GM19099 (cell line): ENCODE measurements around the gene VPS26B.

Experiments used
- POLR2A ChIP-seq: IDR thresholded peaks from 3 replicates; pipeline ENCODE4 v1.6.1; 2011; ENCODE audit warnings: low read depth; ENCODE audit not compliant: insufficient read length; ENCODE audit errors: extremely low read depth

Gene VPS26B

DNA sequence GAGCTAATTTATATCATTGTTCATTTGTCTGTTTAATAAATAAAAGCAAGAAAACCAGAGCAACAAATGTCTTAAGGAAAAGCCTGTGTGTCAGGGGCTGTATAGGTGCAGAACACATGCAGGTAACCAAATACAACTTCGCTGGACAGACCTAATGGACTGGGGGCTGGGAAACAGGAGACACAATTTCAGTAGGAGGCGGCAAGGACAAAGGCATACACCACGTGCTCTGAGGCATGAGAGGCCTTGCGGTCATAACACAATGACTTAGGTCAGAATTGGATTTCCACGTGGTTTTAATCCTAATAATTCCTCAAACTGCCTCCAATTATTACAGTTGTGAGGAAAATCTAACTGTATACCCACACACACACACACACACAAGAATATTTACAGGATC is 43.0 kb downstream of the VPS26B start:
- no peak for TF ChIP-seq POLR2A

GRCh38 chr11:134267966-134268365 is 43.5 kb downstream of the VPS26B start:
- TF ChIP-seq POLR2A, result no peak

- TF ChIP-seq POLR2A, result no peak
Measured at GRCh38 chr11:134270250-134270714, 45.8 kb downstream of the VPS26B start.

DNA sequence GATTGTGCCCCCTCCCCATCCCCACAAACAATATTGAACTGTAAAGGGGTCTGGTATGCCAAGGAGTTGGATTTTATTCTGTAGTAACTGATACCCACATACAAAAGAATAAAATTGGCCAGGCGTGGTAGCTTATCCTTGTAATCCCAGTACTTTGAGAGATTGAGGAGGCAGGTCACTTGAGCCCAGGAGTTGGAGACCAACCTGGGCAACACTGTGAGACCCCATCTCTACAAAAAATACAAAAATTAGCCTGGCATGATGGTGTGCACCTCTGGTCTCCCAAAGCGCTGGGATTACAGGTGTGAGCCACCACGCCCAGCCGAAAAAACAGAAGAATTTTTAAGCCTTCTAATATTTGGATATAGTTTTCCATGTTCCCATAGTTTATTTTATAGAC is 47.5 kb downstream of the VPS26B start:
- TF ChIP-seq POLR2A, result no peak

DNA sequence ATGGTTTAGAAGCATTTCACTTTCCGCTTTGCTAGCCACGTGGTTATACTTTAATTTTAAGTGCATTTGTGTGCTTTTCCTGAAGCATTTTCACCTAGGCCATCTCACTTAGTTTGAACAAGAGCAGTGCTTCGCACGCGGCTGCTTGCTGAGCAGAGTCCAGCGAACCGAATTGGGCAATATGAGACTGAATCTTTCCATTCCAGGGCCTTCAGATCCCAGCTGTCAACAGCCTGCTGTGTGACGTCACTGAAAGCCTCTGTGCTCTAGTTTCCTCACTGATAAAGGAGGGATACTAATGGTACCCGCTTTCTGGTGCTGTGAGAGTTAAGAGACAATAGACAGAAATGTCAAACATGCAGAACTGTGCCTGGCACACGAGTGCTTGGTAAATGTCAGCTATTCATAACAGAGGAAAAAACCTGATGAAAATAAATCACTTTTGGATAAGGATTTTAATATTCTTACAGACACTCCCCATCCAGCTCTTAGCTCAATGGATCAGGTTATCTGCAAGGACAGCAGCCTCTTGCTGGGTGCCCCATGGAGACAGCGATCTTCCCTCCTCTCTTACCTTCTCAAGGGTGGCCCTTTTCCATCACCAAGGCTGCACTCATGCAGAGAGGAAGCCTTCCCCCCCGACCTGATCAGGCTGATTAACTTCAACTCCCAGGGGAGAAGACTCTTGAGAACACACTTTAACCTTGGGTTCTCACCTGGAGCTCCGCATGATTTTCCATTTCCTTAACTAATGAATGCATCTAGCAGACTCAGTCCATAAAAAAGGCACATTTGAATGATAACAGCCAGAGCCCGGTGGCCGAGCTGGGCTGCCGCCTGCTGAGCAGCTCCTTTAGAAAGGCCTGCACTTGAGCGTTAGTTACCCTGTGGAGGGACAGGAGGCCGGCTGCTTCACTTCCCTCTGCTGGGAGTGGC is 48.2 kb downstream of the VPS26B start:
- TF ChIP-seq POLR2A, result no peak

DNA sequence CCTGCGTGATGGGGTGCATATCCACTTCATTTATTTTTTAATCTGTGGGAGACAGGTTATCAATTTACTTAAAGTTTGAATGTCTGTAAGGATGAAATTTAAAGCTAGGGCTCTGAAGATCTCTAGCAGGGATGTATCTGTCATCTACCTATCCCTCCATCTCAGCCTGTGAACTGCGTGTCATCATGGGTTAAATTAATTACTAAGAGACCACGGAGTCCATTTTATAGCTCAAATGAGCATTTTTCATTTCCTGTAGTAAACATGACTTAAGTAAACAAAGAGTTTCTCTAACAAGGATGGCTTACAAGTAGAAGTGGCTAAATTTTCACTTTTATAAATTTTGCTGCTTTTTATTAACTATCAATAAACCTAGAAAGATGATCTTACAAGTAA is 48.8 kb downstream of the VPS26B start:
- no peak for TF ChIP-seq POLR2A

DNA sequence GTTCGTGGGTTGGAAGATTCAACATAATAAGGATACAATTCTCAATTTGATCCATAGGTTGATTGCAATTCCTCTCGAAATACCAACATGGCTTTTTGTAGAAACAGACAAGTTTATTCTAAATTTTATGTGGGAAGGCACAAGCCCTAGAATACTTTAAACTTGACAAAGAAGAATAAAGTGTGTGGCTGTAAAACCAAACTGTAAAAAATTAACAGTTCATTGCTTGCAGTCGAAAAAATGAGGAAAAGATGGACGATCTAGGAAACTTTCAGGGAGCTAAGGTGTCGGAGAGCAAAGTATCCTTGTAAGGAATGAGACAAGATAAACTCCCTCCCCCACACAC is 50.7 kb downstream of the VPS26B start:
- no peak for TF ChIP-seq POLR2A

- TF ChIP-seq POLR2A, result no peak
Measured at GRCh38 chr11:134275534-134276395, 51.3 kb downstream of the VPS26B start, which contains the start of gene GLB1L3. GLB1L3 (plus strand) TSS chr11:134276379; CDS start chr11:134276741, 362 bp downstream.

- no peak for TF ChIP-seq POLR2A
Measured at GRCh38 chr11:134276396-134277182, 52.1 kb downstream of the VPS26B start.

DNA sequence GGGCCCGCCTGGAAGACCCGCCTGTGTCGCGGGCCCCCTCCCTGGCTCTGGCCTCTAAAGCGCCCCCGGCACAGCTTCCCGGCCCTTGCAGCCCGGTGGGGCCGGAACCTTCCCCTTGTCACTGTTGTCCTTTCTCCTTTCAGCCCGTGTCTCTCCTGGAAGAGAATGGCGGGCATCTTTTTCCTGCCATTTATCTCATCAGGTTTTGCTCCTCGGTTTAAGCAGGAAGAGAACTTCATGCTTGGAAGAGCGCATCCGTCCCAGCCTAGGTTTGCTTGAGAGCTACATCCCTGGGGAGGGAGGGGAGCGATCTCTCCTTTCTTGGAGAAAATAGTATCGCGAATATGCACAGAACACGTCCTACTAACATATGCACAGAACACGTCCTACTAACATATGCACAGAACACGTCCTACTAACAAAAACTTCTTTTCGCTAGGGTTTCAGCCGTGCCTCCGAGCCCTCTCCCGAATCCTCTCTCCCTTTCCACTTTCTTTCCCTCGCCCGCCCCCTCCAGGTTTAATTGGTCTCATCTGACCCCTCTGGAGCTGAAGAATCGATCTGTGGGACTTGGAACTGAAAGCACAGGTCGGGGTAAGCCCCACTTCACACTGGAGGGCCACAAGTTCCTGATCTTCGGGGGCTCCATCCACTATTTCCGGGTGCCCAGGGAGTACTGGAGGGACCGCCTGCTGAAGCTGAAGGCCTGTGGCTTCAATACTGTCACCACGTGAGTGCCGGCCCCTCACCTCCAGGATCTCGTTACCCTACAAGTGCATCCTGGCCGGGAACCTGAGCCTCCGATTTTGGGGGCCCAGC is 52.9 kb downstream of the VPS26B start:
- no peak for TF ChIP-seq POLR2A

GRCh38 chr11:134278356-134278755 is 53.9 kb downstream of the VPS26B start:
- TF ChIP-seq POLR2A, result no peak

- TF ChIP-seq POLR2A, result no peak
Measured at GRCh38 chr11:134282121-134283045, 57.9 kb downstream of the VPS26B start.
